SK-N-SH (cell line): Measurements from ENCODE around the gene TADA3. TPM values are rescaled to one million over a fixed set of nuclear protein-coding genes. Genes with fewer than 3 reads are reported as not detected.
A peak's percentile ranks its signal among the peaks of the same experiment; 100 is the strongest.

Source experiments
- CTCF ChIA-PET: fragments of 300-600, 350-600 bp; formaldehyde crosslinking; extraction: SDS; loops from one replicate; lab custom pipeline; 2021; lab: Yijun Ruan, JAX
- POLR2A ChIA-PET: fragments of 350-600 bp; sonication (Branson Sonifier 250); formaldehyde crosslinking; extraction: SDS; loops from one replicate; lab custom pipeline; 2020; ENCODE audit warnings: antibody characterized with exemption, inconsistent platforms; lab: Yijun Ruan, JAX
- DNase-seq: peaks from one replicate; pipeline ENCODE4 v3.0.0; 2012
- H2AFZ ChIP-seq: fragments of 200-600 bp; sonication (generic); 2 replicates; pipeline ENCODE4 v1.8.1; 2016; ENCODE audit warnings: antibody characterized with exemption, mild to moderate bottlenecking, low read depth
- H3F3A ChIP-seq: fragments of 200-600 bp; sonication (generic); replicated peaks from 2 replicates; pipeline ENCODE3; 2016; ENCODE audit warnings: antibody characterized with exemption, mild to moderate bottlenecking; ENCODE audit not compliant: insufficient read depth
- H3K27ac ChIP-seq, 2 experiments: fragments of 200-500 bp in 1 of 2; fragments of 200-600 bp in 1 of 2; sonication (Bioruptor generic) in 1 of 2; sonication (generic), shearing (Covaris generic) in 1 of 2; 2 replicates each; pipeline versions ENCODE4 v1.5.1 to v1.6.1; 2014 to 2016; ENCODE audit warnings: low read depth in 2 of 2, inconsistent platforms in 1 of 2, low read length in 1 of 2, mild to moderate bottlenecking in 1 of 2, mixed read lengths in 1 of 2
- H3K27me3 ChIP-seq: fragments of 200-600 bp; sonication (generic), shearing (Covaris generic); 2 replicates; pipeline ENCODE4 v1.6.1; 2016; ENCODE audit warnings: mixed run types; ENCODE audit not compliant: insufficient read depth
- H3K36me3 ChIP-seq, 2 experiments: fragments of 200-500 bp in 1 of 2; fragments of 200-600 bp in 1 of 2; sonication (Bioruptor generic) in 1 of 2; sonication (generic) in 1 of 2; replicated peaks in 1 of 2; 2 replicates each; pipeline versions ENCODE3 to v1.5.1; 2014 to 2016; ENCODE audit warnings: low read length in 1 of 2, mild to moderate bottlenecking in 1 of 2; ENCODE audit not compliant: insufficient read depth in 2 of 2, control insufficient read depth in 1 of 2
- H3K4me1 ChIP-seq, 2 experiments: fragments of 200-500 bp in 1 of 2; fragments of 200-600 bp in 1 of 2; sonication (Bioruptor generic) in 1 of 2; sonication (generic), shearing (Covaris generic) in 1 of 2; 2 replicates each; pipeline versions ENCODE4 v1.5.1 to v1.6.1; 2014 to 2016; ENCODE audit warnings: low read depth in 1 of 2, low read length in 1 of 2, mixed run types in 1 of 2; ENCODE audit not compliant: insufficient read depth in 2 of 2, control insufficient read depth in 1 of 2
- H3K4me2 ChIP-seq: fragments of 200-600 bp; sonication (generic), shearing (Covaris generic); 2 replicates; pipeline ENCODE4 v1.6.1; 2017; ENCODE audit warnings: mixed run types
- H3K4me3 ChIP-seq, 2 experiments: fragments of 200-500 bp in 1 of 2; fragments of 200-600 bp in 1 of 2; sonication (Bioruptor generic) in 1 of 2; sonication (generic), shearing (Covaris generic) in 1 of 2; 2 replicates each; pipeline versions ENCODE4 v1.5.1 to v1.8.1; 2014 to 2016; ENCODE audit warnings: low read depth in 2 of 2, inconsistent platforms in 1 of 2, low read length in 1 of 2, mild to moderate bottlenecking in 1 of 2, mixed read lengths in 1 of 2, moderate library complexity in 1 of 2
- H3K79me2 ChIP-seq: fragments of 200-600 bp; sonication (generic); 2 replicates; pipeline ENCODE4 v1.8.1; 2017; ENCODE audit warnings: mild to moderate bottlenecking; ENCODE audit not compliant: insufficient read depth
- H3K9ac ChIP-seq: fragments of 200-600 bp; sonication (generic); 2 replicates; pipeline ENCODE4 v1.6.1; 2017; ENCODE audit warnings: mixed run types
- H3K9me2 ChIP-seq: fragments of 200-600 bp; sonication (generic); 2 replicates; pipeline ENCODE4 v1.6.1; 2017; ENCODE audit warnings: mixed run types
- H3K9me3 ChIP-seq: fragments of 200-600 bp; sonication (generic); 2 replicates; pipeline ENCODE4 v1.6.1; 2017; ENCODE audit warnings: mixed run types, mild to moderate bottlenecking, moderate library complexity
- H4K20me1 ChIP-seq: fragments of 200-600 bp; sonication (generic); 2 replicates; pipeline ENCODE4 v1.6.1; 2017; ENCODE audit warnings: mild to moderate bottlenecking, mixed run types; ENCODE audit not compliant: insufficient read depth
- CHD2 ChIP-seq: fragments of 150-350 bp; IDR thresholded peaks from 2 replicates; pipeline ENCODE4 v1.6.1; 2018; ENCODE audit warnings: low read length; ENCODE audit not compliant: partially characterized antibody
- ELF1 ChIP-seq: IDR thresholded peaks from 2 replicates; pipeline ENCODE4 v1.4.0; 2012
- FOSL2 ChIP-seq: IDR thresholded peaks from 2 replicates; pipeline ENCODE4 v1.4.0; 2012; ENCODE audit warnings: low read depth, mild to moderate bottlenecking, moderate library complexity, borderline replicate concordance
- FOXJ3 ChIP-seq: sonication (generic); formaldehyde crosslinking; IDR thresholded peaks from 2 replicates; pipeline ENCODE4 v1.5.1; 2020; ENCODE audit warnings: mild to moderate bottlenecking, missing genetic modification reagents
- GABPA ChIP-seq: IDR thresholded peaks from 2 replicates; pipeline ENCODE4 v1.4.0; 2012; ENCODE audit warnings: low read depth, mild to moderate bottlenecking
- GATA2 ChIP-seq: sonication (generic); formaldehyde crosslinking; IDR thresholded peaks from 2 replicates; pipeline ENCODE4 v1.5.0; 2020; ENCODE audit warnings: mild to moderate bottlenecking, missing genetic modification reagents
- MAX ChIP-seq: IDR thresholded peaks from 2 replicates; pipeline ENCODE4 v1.4.0; 2012; ENCODE audit warnings: low read depth
- MEF2A ChIP-seq: IDR thresholded peaks from 2 replicates; pipeline ENCODE4 v1.4.0; 2012; ENCODE audit warnings: low read depth, borderline replicate concordance
- MXI1 ChIP-seq: IDR thresholded peaks from 2 replicates; pipeline ENCODE4 v1.6.1; 2012; ENCODE audit warnings: mild to moderate bottlenecking, low read depth, low read length, improper control_type of control experiment
- NRF1 ChIP-seq: IDR thresholded peaks from 2 replicates; pipeline ENCODE4 v1.6.1; 2012; ENCODE audit warnings: low read depth, mild to moderate bottlenecking, low read length
- PBX3 ChIP-seq: IDR thresholded peaks from 2 replicates; pipeline ENCODE4; 2012
- RXRA ChIP-seq: IDR thresholded peaks from 2 replicates; pipeline ENCODE4 v1.4.0; 2012; ENCODE audit warnings: low read depth, mild to moderate bottlenecking, borderline replicate concordance
- SIN3A ChIP-seq: IDR thresholded peaks from 2 replicates; pipeline ENCODE4 v1.6.1; 2012; ENCODE audit warnings: low read depth, mild to moderate bottlenecking, low read length, moderate library complexity, borderline replicate concordance
- TAF1 ChIP-seq: IDR thresholded peaks from 2 replicates; pipeline ENCODE4 v1.6.1; 2012; ENCODE audit warnings: low read depth, mild to moderate bottlenecking, low read length, moderate library complexity, borderline replicate concordance
- TCF12 ChIP-seq: IDR thresholded peaks from 2 replicates; pipeline ENCODE4 v1.4.0; 2012
- TEAD4 ChIP-seq: IDR thresholded peaks from 2 replicates; pipeline ENCODE4 v1.4.0; 2012; ENCODE audit warnings: mild to moderate bottlenecking, borderline replicate concordance; ENCODE audit not compliant: insufficient read depth
- WGBS: methylation state at CpG from one replicate; pipeline ENCODE4 v1.1.6; 2017; ENCODE audit warnings: low lambda C conversion rate; 5-methylcytosine and 5-hydroxymethylcytosine counted together
- polyA plus RNA-seq, 3 experiments: library from polyadenylated mRNA; depleted of rRNA; stranded (reverse); fragments of >200 nt; gene quantifications; 2 replicates each; pipeline ENCODE4 v1.2.3, GENCODE V29; 2012
- TF ChIP-seq, protein P1 (sequence below): fragments of 200-600 bp; sonication (generic); IDR thresholded peaks from 2 replicates; pipeline ENCODE4 v1.6.1; 2017; ENCODE audit warnings: antibody characterized with exemption, mild to moderate bottlenecking, moderate library complexity
- TF ChIP-seq, protein P2 (sequence below): fragments of 150-350 bp; IDR thresholded peaks from 2 replicates; pipeline ENCODE4 v1.6.1; 2016; ENCODE audit warnings: mild to moderate bottlenecking, low read depth, low read length
- TF ChIP-seq, protein P3 (sequence below): fragments of 150-350 bp; IDR thresholded peaks from 2 replicates; pipeline ENCODE4 v1.6.1; 2017; ENCODE audit warnings: antibody characterized with exemption, low read length, low read depth, borderline replicate concordance

TADA3 gene
- polyA plus RNA-seq, 1 of the 3 experiments (the other 2 are of a cell fraction): 102 TPM

DNA sequence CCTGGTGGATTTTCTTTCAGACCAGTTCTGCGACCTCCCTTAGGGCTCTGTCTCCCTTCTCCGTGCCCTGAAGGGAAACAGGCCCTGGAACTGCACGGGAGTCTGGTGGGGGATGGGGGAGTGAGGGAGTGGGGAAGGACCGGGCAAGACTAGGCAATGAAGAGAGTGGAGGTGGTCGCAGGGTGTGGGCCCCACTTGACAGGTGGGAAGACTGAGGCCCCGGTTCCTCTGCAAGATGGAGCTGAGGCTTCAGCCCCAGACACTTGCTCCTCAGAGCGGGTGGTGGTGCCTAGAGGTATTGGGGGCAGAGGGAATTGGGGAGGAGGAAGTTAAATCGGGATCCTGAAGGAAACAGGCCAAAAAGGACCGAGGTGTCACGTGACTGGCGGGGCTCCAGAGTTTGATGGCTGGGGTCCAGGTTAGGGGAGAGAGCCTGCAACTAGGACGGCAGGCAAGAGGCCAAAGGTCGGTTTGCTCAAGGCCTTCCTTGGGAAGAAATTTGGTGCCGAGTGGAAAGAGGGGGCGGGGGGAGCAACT is 21.9 kb downstream of the TADA3 start:
- Histone ChIP-seq H3K9me3 (no peaks in the 10 kb centered on the region), H2AFZ (peak overlapping the region; percentile 96; the same call in 1 of the 2 replicates), H3K9me2 (no peaks in the 10 kb centered on the region), H3K36me3 (peaks cover 0 to 2% of the 10 kb centered on the region in 2 experiments), H3K4me3 (peak overlapping the region; percentile 64 to 95), H3F3A (peaks cover 4% of the 10 kb centered on the region), H3K9ac (peak overlapping the region; percentile 82), H4K20me1 (no peaks in the 10 kb centered on the region), H3K4me1 (peaks cover 6 to 14% of the 10 kb centered on the region in 2 experiments; a peak in 1 of 4 replicates), H3K27me3 (no peaks in the 10 kb centered on the region), H3K79me2 (peaks cover 3% of the 10 kb centered on the region; the same call in 1 of the 2 replicates), H3K27ac (no peak overlapping the region), H3K4me2 (peak overlapping the region; percentile 100)
- WGBS: 58% methylated on average over 15 of the region's 15 CpGs
- CTCF ChIA-PET: interaction anchor here (1.0 to 1.4 kb wide), 3 partner anchors 15 to 417 kb away, joined by 3 read pairs; no protein-coding TSS in a partner anchor
- TF ChIP-seq TCF12: no peak
- no peak for TF ChIP-seq PBX3
- TF ChIP-seq ELF1: no peak
- TF ChIP-seq TEAD4: no peak
- no peak for TF ChIP-seq GABPA
- TF ChIP-seq CHD2: no peak
- no peak for TF ChIP-seq FOSL2
- TF ChIP-seq GATA2 (CRISPR knock-in tag): no peak
- TF ChIP-seq MXI1: no peak
- no peak for TF ChIP-seq FOXJ3 (CRISPR knock-in tag)
- TF ChIP-seq, protein P1, sequence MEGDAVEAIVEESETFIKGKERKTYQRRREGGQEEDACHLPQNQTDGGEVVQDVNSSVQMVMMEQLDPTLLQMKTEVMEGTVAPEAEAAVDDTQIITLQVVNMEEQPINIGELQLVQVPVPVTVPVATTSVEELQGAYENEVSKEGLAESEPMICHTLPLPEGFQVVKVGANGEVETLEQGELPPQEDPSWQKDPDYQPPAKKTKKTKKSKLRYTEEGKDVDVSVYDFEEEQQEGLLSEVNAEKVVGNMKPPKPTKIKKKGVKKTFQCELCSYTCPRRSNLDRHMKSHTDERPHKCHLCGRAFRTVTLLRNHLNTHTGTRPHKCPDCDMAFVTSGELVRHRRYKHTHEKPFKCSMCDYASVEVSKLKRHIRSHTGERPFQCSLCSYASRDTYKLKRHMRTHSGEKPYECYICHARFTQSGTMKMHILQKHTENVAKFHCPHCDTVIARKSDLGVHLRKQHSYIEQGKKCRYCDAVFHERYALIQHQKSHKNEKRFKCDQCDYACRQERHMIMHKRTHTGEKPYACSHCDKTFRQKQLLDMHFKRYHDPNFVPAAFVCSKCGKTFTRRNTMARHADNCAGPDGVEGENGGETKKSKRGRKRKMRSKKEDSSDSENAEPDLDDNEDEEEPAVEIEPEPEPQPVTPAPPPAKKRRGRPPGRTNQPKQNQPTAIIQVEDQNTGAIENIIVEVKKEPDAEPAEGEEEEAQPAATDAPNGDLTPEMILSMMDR: no peak
- no peak for TF ChIP-seq SIN3A
- TF ChIP-seq MEF2A: no peak
- no peak for TF ChIP-seq RXRA
- TF ChIP-seq, protein P2, sequence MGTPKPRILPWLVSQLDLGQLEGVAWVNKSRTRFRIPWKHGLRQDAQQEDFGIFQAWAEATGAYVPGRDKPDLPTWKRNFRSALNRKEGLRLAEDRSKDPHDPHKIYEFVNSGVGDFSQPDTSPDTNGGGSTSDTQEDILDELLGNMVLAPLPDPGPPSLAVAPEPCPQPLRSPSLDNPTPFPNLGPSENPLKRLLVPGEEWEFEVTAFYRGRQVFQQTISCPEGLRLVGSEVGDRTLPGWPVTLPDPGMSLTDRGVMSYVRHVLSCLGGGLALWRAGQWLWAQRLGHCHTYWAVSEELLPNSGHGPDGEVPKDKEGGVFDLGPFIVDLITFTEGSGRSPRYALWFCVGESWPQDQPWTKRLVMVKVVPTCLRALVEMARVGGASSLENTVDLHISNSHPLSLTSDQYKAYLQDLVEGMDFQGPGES: no peak
- no peak for TF ChIP-seq NRF1
- TF ChIP-seq, protein P3, sequence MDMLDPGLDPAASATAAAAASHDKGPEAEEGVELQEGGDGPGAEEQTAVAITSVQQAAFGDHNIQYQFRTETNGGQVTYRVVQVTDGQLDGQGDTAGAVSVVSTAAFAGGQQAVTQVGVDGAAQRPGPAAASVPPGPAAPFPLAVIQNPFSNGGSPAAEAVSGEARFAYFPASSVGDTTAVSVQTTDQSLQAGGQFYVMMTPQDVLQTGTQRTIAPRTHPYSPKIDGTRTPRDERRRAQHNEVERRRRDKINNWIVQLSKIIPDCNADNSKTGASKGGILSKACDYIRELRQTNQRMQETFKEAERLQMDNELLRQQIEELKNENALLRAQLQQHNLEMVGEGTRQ: no peak
- no peak for TF ChIP-seq MAX
- no peak for TF ChIP-seq TAF1
- POLR2A ChIA-PET: interaction anchor here (0.7 to 3.7 kb wide), 5 partner anchors 8 to 68 kb away, joined by 3 to 20 read pairs (median 4); partner anchors contain the start of genes ARPC4 and OGG1
- peak; percentile 40 for DNase-seq
